Activated B cell treated with CpG ODN at 0.5 μM for 24 hours (primary cell): ENCODE measurements around the gene PPP4R1. TPM values are rescaled to one million over a fixed set of nuclear protein-coding genes. Genes with fewer than 3 reads are reported as not detected.

Source experiments
- ATAC-seq: fragments of 200-7000 bp; cut with Tn5 transposase; one replicate; pipeline ENCODE4 v1.10.0; 2021; ENCODE audit warnings: low read depth, mild to moderate bottlenecking, moderate library complexity
- CTCF ChIA-PET: fragments of 350-600 bp; sonication (Branson Sonifier 250); formaldehyde crosslinking; loops from one replicate; lab custom pipeline; 2021; ENCODE audit warnings: antibody characterized with exemption; lab: Charles Lee
- POLR2A ChIA-PET: fragments of 350-600 bp; sonication (Branson Sonifier 250); formaldehyde crosslinking; loops from one replicate; lab custom pipeline; 2021; ENCODE audit warnings: antibody characterized with exemption; lab: Charles Lee
- DNase-seq: peaks from one replicate; pipeline ENCODE4 v3.0.0; 2022
- H3K27ac Mint-ChIP-seq: one replicate; pipeline ENCODE4 v1.8.0; 2020; ENCODE audit warnings: mixed read lengths
- H3K27me3 Mint-ChIP-seq: one replicate; pipeline ENCODE4 v1.8.0; 2021; ENCODE audit warnings: mixed read lengths
- H3K36me3 Mint-ChIP-seq: one replicate; pipeline ENCODE4 v1.8.0; 2021; ENCODE audit warnings: low read depth, mixed read lengths
- H3K4me1 Mint-ChIP-seq: one replicate; pipeline ENCODE4 v1.8.0; 2021; ENCODE audit warnings: mixed read lengths
- H3K4me3 Mint-ChIP-seq: one replicate; pipeline ENCODE4 v1.8.0; 2020; ENCODE audit warnings: mild to moderate bottlenecking, mixed read lengths
- H3K9me3 Mint-ChIP-seq: one replicate; pipeline ENCODE4 v1.8.0; 2020; ENCODE audit warnings: mixed read lengths
- CTCF ChIP-seq: fragments of 200-600 bp; IDR thresholded peaks from one replicate; pipeline ENCODE4 v1.8.0; 2022; ENCODE audit warnings: antibody characterized with exemption, mild to moderate bottlenecking
- intact Hi-C: fragments of 100-400 bp; cut with micrococcal nuclease; formaldehyde crosslinking; loops from one replicate; pipeline ENCODE4 v1.15.1; 2024
- total RNA-seq: library from RNA; stranded (reverse); gene quantifications from 2 replicates; pipeline ENCODE4 v1.2.3, GENCODE V29; 2022

PPP4R1 gene
- total RNA-seq, 1 donor from 2014 or later = 51.3 TPM

- ChIA-PET CTCF (no interaction called here), POLR2A (no interaction called here)
- Mint-ChIP-seq H3K36me3 (peaks cover 58% of the 10 kb centered on the region), H3K4me3 (no peak overlapping the region), H3K9me3 (no peaks in the 10 kb centered on the region), H3K27me3 (no peaks in the 10 kb centered on the region), H3K4me1 (no peaks in the 10 kb centered on the region), H3K27ac (no peak overlapping the region)
- ATAC-seq = no peak
- DNase-seq = no peak
- no peak for TF ChIP-seq CTCF
- intact Hi-C loops = no loop called here
Measured at GRCh38 chr18:9570255-9570654, 44.1 kb downstream of the PPP4R1 start.

GRCh38 chr18:9569178-9569577 lies 45.2 kb downstream of the PPP4R1 start:
- Mint-ChIP-seq H3K4me1 (no peaks in the 10 kb centered on the region), H3K36me3 (peaks cover 56% of the 10 kb centered on the region), H3K27ac (no peak overlapping the region), H3K9me3 (no peaks in the 10 kb centered on the region), H3K4me3 (no peak overlapping the region), H3K27me3 (no peaks in the 10 kb centered on the region)
- POLR2A ChIA-PET = no interaction called here
- CTCF ChIA-PET = no interaction called here
- ATAC-seq (no peak), DNase-seq (no peak)
- TF ChIP-seq CTCF = no peak
- intact Hi-C loops = no loop called here

GRCh38 chr18:9568186-9568585 lies 46.2 kb downstream of the PPP4R1 start:
- ATAC-seq = no peak
- H3K4me3 Mint-ChIP-seq = no peak overlapping the region
- ChIA-PET CTCF (no interaction called here), POLR2A (no interaction called here)
- H3K36me3 Mint-ChIP-seq = peaks cover 62% of the 10 kb centered on the region
- no peak for TF ChIP-seq CTCF
- no peaks in the 10 kb centered on the region for H3K4me1 Mint-ChIP-seq
- no peaks in the 10 kb centered on the region for H3K27me3 Mint-ChIP-seq
- H3K27ac Mint-ChIP-seq = no peak overlapping the region
- no peak for DNase-seq
- H3K9me3 Mint-ChIP-seq = no peaks in the 10 kb centered on the region
- intact Hi-C loops = no loop called here

- no peaks in the 10 kb centered on the region for H3K27me3 Mint-ChIP-seq
- peaks cover 71% of the 10 kb centered on the region for H3K36me3 Mint-ChIP-seq
- DNase-seq (no peak), ATAC-seq (no peak)
- no peaks in the 10 kb centered on the region for H3K9me3 Mint-ChIP-seq
- H3K4me1 Mint-ChIP-seq = no peaks in the 10 kb centered on the region
- H3K27ac Mint-ChIP-seq = no peak overlapping the region
- intact Hi-C loops = no loop called here
- POLR2A ChIA-PET = no interaction called here
- no peak overlapping the region for H3K4me3 Mint-ChIP-seq
- CTCF ChIA-PET = interaction anchor here (1.5 kb wide), 1 partner anchor 205 kb away, joined by 4 read pairs; no protein-coding TSS in a partner anchor
- no peak for TF ChIP-seq CTCF
Measured at GRCh38 chr18:9565407-9565806, 49.0 kb downstream of the PPP4R1 start.

- no peak overlapping the region for H3K27ac Mint-ChIP-seq
- no peak for TF ChIP-seq CTCF
- ChIA-PET CTCF (no interaction called here), POLR2A (no interaction called here)
- H3K27me3 Mint-ChIP-seq = no peaks in the 10 kb centered on the region
- no peaks in the 10 kb centered on the region for H3K4me1 Mint-ChIP-seq
- no peak for ATAC-seq
- H3K36me3 Mint-ChIP-seq = peaks cover 73% of the 10 kb centered on the region
- no peaks in the 10 kb centered on the region for H3K9me3 Mint-ChIP-seq
- no peak for DNase-seq
- intact Hi-C loops = no loop called here
- no peak overlapping the region for H3K4me3 Mint-ChIP-seq
Measured at GRCh38 chr18:9563331-9563730, 51.0 kb downstream of the PPP4R1 start.
